ENCODE data around the gene RBX1.
"Not testable (repeated sequence)": the region's sequence is repeated elsewhere in the genome, so short reads cannot be mapped to it uniquely, and the experiment has no call there.

The RBX1 gene

DNA sequence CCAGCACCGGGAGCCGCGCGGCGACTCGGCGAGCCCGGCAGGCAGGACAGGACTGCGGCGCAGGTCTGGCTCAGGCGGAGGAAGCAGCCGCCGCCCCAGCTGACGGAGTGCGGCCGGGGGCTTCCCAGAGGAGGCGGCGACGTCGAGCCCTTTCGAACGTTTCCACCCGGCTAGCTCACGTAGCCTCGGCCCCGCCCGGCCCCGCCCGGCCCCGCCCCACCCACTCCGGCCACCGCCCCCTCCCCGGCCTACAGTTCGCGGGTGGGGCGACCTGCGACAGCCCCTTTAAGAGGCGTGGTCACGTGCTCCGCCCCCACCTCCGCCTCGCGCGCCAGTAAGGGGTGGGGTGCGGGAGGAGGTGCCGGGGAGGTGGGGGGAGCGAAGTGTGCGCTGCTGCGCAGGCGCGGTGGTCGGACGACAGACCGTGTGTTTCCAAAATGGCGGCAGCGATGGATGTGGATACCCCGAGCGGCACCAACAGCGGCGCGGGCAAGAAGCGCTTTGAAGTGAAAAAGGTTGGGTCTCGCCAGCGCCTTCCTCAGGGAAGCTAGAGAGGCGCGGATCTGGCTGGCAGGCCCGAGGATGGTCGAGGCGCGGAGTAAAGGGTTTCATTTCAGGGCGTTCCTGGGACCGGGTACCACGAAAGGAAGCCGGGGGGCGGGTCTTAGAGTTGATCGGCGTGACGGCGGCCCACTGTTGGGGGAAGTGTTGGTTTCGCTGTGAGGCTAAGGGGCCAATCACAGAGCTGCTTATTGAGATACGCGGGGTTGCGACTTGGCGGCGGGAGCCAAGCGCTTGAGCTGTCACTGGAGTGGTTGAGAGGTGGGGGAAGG is at the start of gene RBX1:
RBX1 (plus strand) TSS at position 417 of the 833 bp plus-strand sequence; CDS start at position 438, 21 bp downstream.
- DNase-seq, result peak; percentile 93 to 94

DNA sequence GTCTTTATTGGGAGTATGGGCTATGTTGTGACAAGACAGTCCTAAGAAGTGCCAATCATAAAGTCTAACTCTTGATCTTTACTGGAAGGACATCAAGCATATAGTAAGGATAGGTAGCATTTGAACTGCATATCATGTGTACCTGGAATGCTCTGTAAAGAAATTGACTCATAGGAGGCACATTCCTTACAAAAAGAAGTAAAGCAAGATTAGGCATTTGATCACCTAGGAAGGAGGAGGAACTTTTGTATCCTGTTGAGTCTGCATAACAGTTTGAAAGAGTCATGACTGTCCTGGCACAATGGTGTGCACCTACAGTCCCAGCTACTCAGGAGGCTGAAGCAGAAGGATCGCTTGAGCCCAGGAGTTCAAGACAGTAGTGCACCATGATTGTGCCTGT is 47.1 kb upstream of the RBX1 start:
- DNase-seq, result no peak

DNA sequence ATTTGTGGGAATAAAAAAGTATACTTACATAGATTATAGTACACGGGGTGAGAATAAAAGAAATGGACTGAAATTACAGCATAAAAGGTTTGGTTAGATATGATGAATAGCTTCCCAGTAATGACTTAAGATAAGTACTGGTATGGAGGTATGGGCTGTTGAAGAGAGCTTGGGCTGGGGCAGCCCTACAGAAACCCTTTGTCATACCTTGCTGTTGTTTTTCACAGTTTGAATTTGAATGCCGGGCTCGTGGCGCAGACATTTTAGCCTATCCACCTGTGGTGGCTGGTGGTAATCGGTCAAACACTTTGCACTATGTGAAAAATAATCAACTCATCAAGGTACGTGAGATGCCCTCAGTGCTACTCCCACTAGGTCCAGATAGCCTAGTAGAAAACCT is 42.3 kb upstream of the RBX1 start:
- no peak for DNase-seq

DNA sequence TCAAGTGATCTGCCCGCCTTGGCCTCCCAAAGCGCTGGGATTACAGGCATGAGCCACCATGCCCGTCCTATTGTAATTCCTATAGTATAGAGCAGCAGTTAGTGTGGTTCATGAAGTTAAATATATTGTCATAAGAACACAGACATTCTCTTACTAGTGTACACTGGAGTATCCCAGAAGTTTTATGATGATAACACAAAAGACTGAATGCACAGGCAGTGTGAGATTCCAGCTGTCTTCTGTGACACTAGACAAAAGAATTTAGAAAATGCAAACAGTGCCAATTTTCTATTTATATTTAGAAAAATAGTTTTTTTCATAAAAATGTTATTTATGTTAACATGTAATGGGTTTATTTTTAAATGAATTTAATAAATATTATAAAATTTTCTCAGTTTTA is 39.4 kb upstream of the RBX1 start:
- no peak for DNase-seq

DNA sequence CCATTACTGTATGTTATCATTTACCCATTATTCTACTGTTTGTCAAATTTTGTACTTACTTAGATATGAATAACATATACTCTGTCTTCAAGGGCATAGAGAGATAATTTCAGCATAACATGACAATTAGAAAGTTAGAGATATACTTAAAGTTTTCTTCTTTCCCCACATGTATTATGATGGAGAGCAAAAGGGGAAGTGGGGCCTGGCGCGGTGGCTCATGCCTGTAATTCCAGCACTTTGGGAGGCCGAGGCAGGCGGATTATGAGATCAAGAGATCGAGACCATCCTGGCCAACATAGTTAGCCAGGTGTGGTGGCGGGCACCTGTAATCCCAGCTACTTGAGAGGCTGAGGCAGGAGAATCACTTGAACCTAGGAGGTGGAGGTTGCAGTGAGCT is 38.2 kb upstream of the RBX1 start:
- DNase-seq, result not testable (repeated sequence)

DNA sequence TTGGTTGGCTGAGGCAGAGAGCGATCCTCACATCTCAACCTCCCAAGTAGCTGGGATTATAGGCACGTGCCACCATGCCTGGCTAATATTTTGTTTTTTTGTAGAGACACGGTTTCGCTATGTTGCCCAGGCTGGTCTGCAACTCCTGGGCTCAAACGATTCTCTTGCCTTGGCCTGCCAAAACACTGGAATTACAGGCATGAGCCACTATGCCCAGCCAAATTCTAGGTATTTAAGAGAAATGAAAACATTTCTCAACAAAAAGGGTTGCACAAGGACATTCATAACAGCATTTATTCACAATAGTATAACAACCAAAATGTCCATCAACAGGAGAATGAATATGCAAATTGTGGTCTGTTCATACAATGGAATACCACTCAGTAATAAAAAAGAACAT is 31.7 kb upstream of the RBX1 start:
- no peak for DNase-seq

DNA sequence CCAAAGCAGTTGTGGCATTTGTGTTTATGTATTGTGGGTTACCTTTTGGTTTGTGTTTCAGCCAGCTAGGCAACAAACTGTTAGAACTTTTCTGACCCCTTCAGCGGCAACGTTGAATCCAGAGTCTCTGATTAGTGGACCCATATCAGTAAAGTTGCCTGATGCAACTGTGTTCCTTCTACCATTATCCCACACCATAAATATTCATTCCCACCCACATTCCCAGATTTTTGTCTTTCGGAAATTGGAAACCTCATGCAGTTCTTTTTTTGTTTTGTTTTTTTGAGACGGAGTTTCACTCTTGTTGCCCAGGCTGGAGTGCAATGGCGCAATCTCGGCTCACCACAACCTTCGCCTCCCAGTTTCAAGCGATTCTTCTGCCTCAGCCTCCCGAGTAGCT is 30.7 kb upstream of the RBX1 start:
- no peak for DNase-seq

DNA sequence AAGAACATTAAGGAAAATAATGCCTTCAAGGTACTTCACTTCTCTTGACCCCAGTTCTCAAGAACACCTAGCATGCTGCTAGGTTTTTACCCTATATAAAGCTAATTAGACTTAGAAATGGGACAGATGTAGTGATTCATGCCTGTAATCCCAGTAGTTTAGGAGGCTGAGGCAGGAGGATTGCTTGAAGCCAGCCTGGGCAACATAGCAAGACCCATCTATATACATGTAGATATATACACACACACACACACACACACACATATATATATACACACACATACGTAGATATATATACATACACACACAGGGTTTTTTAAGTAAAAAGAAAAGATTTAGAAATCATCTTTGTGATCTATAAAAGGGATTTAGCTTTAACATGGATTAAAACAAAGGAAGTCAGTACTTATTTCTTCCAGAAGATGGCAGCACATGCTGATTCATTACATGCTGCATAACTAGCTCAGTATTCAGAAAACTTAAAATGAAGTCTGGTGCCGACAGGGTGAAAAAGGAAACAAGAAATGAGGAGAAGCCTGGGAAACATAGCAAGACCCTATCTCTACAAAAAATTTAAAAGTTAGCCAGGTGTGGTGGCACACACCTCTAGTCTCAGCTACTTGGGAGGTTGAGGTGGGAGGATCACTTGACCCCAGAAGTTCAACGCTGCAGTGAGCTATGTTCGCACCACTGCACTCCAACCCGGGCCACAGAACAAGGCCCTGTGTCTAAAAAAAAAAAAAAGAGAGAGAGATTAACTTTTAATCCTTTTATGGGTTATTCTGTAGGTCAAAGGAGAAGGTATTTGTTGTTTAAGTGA is 28.5 kb upstream of the RBX1 start:
- peak in 1 of 2 experiments; percentile 12 for DNase-seq

DNA sequence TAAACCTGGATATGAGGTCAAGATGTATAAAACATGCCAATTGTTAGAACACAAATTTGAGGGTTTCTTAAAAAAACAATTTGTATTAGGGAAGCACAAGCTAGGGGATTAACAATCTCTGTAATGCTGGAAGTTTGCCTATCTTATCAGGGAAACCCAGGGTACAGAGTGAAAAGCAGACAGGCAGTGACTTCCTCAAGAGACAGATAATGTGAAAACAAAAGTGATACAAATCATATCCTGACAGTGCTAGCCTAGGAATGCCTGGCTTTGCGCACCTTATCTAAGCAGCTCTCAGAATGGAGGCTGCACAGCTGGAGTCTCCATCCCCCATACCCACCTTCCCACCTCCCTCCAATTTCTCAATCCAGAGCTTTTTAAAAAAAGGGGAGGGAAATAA is 22.5 kb upstream of the RBX1 start:
- no peak for DNase-seq

DNA sequence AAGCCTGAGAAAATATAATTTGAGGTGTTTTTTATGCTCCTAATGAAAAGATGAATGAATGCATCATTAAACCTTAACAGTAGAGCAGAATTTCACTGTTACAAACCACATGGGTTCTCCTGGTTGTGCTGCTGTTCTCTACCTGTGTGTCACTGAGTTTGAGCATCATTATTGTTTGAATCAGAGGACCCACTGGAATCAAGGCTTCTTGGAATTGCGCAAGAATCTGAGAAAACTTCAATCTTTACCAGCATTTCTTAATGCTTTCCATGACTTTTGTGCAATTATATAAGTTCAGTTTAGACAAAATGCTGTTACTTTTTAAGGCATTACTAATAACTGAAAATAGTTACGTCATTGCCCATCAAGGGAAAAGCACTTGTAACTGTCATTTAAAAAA is 18.8 kb upstream of the RBX1 start:
- DNase-seq, result no peak

DNA sequence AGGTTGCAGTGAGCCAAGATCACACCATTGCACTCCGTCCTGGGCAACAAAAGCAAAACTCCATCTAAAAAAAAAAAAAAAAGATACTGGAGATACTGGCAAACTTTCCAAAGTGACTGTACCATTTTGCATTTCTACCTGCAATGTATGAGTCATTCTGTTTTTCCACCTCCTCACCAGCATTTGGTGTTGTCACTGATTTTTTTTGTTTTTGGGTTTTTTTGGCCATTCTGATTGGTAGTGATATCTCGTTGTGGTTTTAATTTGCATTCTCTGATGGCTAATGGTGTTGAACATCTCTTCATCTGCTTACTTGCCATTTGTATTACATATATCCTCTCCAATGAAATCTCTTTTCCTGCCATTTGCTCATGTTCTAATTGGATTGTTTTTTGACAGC is 12.0 kb upstream of the RBX1 start:
- DNase-seq, result no peak

DNA sequence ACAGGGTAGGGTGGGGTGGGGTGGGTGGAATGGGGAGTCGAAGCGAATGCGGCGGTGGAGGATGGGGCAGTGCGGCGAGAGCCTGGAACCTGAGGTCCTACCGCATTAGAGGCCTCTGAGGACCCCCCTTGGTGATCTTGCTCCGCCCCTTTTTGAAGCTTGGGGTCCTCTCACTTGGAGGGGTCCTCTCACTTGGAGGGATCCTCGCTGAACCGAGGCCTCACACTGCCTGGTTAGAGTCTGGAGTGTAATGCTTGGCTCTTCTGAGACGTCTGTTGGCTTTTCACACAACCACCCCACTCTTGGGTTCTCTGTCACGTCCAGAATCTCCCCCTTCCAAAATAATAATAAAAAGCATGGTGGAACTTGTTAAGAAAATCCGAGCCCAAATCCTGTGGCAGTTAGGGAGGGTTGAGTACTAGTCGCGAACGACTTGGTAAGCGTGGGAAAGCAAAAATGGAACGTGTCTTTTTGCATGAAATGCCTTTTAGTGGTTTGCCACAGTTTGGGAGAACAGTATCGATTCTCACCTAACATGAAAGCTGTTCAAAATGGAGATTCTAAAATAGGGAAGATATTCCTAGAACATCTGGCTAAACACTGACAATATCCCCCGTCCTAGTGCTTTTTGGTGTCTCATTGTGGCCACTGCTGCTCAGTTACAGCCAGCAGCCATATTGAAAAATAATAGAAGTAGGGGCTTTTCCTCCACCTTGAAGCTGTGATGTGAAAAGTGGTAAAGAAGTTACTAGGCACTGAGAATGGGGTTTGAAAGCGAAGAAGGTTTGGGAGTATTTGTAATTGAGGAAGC is 822 bp downstream of the RBX1 start:
- DNase-seq, result no peak

DNA sequence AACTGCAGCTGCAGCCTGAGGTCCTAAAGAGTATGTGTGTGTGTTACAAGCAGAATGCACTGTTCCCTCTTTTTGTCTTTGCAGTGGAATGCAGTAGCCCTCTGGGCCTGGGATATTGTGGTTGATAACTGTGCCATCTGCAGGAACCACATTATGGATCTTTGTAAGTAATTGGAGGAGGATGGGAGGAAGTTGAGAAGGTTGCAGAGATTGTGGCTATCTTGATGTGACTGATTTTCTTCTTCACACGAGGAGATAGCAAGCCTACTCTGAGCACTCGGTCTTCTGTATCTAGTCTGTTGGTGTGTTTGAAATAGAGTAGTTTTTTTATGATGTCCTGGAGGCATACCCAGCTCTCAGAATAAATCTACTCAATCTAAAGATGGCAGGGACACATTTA is 2.3 kb downstream of the RBX1 start:
- DNase-seq, result no peak

DNA sequence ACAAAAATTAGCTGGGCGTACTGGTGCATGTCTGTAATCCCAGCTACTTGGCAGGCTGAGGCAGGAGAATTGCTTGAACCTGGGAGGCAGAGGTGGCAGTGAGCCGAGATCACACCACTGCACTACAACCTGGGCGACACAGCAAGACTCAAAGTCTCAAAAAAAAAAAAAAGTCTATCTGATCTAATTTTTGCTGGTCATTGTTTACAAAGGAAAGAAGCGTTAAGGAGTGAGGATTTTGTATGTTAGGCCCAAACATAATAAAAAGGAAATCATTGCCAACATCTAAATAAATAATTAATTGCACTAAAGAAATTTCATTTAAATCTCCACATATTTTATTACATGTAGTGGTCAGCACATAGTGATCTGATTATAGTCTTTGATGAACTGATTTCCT is 2.9 kb downstream of the RBX1 start:
- no peak for DNase-seq

DNA sequence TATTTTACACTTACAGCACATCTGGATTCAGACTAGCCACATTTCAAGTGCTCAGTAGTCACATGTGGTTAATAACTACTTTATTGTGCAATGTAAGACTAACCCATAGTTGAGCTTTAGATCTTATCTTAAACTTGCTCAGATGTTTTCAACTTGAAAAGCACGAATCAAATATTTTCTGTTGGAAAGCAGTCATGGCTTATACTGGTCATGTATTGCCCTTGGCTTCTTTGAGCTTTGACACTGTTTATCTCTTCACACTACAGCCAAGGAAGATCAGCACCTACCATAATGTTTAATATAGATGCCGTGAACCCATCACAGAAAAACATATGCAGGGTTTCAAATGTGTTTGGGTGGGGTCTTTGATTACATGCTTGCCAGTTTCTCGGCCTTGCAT is 4.4 kb downstream of the RBX1 start:
- no peak for DNase-seq

DNA sequence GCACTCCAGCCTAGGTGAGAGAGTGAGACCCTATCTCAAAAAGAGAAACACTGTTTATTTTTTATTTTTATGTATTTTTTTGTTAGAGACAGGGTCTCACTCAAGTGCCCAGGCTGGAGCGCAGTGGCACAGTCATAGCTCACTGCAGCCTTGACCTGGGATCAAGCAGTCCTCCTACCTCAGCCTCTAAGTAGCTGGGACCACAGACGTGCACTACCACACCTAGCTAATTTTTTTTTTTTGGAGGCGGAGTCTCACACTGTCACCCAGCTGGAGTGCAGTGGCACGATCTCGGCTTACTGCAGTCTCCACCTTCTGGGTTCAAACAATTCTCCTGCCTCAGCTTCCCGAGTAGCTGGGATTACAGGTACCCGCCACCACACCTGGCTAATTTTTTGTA is 6.4 kb downstream of the RBX1 start:
- no peak for DNase-seq

DNA sequence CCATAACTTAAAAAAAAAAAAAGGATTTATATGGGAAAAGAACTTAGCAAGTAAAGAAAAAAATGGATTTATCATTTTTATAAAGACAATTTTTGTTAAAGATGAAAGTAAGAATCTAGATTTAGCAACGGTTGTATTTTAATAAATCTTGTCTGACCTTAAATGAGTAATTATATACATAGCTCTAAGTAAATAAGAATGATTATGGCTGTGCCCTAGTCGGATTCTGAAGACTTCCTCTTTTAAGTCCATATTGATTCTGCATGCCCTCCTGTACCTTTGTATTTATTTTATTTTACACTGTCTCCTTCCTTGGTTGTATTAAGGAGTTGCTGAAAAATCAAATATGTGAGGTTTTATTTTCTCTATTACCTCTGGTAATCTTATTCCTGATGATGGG is 7.1 kb downstream of the RBX1 start:
- DNase-seq, result no peak

DNA sequence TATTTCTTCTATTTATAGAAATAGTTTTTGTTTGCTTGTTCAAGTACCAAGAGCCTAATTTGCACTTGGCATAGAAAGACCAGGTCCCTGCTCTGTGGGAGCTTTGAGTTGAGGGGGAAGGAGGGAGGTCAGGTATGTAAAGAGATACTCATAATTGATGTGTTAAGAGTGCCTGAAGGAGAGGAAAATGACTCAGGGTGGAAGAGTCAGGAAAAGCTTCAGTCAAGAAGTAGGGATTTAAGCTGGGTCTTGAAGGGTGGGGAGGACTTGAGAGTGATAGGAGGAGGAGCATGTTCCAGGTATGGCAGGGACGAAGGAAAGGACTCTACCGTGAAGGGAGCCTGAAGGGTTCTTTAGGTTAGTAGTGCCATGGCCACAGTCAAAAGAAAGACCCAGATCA is 9.0 kb downstream of the RBX1 start:
- no peak for DNase-seq

DNA sequence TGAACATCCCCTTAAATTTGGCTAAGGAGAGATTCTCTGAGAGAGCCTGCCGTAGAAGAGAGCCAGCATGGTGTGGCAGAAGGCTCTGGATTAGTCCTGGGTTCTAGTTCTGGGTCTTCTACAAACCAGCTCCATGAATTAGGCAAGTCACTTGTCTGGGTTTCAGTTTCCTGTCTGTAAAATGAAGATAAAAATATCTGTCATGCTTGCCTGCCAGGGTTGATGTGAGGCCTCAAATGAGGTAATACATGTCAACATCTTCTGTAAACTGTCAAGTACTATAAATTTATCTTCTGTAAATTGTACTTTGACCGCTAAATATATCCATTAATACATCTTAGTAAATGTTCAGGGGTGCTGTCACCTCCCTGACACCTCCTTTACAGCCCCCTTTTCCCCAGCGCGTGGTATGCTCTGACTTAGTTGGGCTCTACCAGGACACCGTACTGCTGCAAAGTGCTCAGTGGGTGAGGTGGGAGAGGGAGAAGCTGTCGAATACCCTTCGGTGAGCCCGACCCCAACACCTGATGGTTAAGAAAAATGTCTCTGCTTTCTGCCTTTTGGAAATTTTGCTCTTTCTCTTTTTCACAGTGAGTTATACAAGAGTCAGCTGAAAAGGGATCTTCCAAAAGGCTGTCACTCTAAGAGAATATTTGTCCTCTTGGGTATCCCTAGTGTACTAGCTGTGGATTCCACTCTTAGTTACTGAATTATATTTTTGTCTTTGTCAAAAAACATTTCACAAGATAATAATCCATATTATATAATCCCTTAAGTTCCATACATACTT is 15.0 kb downstream of the RBX1 start:
- no peak for DNase-seq

DNA sequence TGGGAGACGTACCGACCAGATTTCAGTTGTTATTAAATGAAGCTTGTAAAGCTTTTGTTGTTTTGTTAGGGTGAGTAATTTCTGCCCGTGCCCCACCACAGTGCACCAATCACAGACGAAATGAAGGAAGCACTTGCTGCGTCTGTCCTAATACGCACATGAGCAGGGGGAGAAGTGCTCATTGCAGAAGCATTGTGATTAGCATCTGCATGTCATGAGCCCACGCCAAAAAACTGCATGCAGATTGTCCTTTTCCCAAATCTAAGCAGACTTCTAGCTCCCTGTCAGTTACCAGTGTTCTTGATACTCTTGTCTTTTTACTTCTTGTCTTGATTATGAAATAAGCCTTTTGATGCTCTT is 15.5 kb downstream of the RBX1 start:
- DNase-seq, result no peak

DNA sequence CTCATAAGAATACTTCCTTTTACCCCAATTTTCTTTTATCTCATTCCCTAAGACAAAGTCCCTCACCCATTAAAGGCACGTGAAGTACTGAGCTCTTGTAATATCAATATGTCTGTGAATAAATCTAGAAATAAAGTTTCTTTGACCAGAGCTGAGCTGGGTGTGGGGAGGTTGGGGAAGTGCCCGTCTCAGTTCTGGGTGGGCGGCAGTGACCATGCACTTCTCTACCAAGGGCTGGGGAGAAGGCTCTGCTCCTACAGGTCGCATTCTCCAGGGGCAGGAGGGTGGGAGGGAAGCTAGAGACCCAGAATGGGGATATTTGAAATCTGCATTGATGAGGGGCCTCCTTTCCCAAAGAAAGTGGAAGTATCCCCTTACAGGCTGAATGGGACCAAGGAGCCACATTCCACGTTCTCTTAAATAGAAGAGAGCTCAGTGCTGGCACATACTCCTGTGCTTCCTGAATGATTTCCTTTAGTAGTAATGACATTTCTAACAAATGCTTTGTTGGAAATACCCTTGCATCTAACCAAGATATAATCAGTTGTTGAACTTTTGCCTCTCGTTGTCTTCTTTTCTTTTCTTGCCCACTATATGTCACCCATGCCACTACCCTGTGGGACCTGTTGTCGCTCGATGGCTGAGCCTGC is 16.1 kb downstream of the RBX1 start:
- no peak for DNase-seq

DNA sequence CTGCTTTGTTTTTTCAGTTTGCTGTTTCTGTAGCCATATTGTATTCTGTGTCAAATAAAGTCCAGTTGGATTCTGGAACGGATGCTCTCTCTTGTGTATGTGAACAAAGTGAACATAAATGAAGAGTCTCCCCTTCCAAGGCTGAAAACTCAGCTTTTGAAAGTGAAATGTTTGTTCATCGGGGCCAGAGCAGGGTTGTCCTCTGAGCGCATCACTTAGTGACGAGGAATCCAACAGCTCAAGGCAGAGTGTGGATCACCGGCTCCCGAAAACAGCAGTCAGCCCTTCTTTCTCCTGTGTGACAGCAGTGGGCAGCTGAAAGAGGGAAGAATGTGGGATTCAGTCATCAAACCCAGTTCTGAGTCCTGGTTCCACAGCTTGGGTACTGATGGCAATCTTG is 21.4 kb downstream of the RBX1 start:
- DNase-seq, result no peak
